ENCODE results near the gene DHRS7B. TPM values are rescaled to one million over a fixed set of nuclear protein-coding genes. Genes with fewer than 3 reads are reported as not detected.
A peak's percentile ranks its signal among the peaks of the same experiment; 100 is the strongest.

Gene DHRS7B
- total and polyA plus RNA-seq, 9 donors = 17.4 to 33.7 (median 20.2) TPM

DNA sequence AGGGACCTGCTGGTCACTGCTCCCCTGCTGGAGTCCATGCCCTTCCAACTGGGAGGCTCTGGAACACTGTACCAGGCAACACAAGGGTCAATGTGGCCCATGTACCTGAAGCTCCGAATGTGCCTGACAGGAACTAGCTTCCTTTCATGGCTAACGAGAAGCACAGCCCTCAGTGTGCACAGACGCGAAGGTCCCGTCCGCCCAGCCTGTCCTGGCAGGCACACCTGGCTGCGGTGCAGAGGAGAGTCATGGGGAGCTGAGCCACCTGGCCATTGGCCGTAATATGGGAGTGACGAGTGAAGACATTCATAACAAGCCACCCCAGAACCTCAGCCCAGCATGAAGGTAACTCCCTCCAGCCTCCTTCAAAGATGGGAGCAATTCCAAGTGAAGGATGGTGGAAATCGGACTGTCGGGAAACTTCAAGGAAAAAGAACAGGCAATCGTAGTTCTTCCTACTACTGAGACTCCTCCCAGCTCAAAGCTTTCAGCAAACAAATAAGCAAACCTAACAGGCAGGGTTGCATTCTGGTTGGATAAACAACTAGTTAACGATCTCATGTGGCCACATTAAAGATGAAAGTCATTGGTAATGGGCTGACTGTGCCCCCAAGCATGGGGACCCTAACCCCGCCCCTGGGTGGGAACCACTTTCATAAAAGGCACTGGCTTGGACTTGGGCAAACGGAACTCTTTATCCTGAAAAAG is 74.0 kb downstream of the DHRS7B start:
- no peak overlapping the region for H3K27ac ChIP-seq (ENCODE audit: low read length)
- peaks cover 34% of the 10 kb centered on the region for H3K4me1 ChIP-seq (ENCODE audit: control insufficient read depth, insufficient read depth, low read length)
- 60% methylated on average over 6 of the region's 15 CpGs for WGBS (ENCODE audit: insufficient coverage)
- H3K27me3 ChIP-seq (ENCODE audit: control insufficient read depth, insufficient read depth, low read length) = no peaks in the 10 kb centered on the region
- peaks cover 47% of the 10 kb centered on the region for H3K36me3 ChIP-seq (ENCODE audit: control insufficient read depth, insufficient read depth, low read length)
- no peak for DNase-seq
- no peaks in the 10 kb centered on the region for H3K9me3 ChIP-seq (replicated peaks; ENCODE audit: control insufficient read depth, low read depth, low read length)
- no peak overlapping the region for H3K4me3 ChIP-seq (ENCODE audit: low read length)

DNA sequence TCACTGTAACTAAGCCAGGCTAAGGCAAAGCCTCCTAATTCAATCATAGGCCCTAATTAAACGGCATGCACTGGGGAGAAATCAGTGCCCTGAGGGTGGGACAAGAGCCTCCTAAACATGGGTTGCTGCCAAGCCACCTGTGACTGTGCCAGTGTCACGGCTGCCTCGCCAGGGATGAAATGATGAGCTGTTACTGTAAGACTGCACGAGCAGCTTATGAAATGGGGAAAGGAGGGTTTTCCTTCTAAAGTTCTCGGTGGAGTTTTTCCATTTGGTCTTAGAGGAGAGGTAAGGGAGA is 74.5 kb downstream of the DHRS7B start:
- H3K9me3 ChIP-seq (replicated peaks; ENCODE audit: control insufficient read depth, low read depth, low read length) = no peaks in the 10 kb centered on the region
- peaks cover 33% of the 10 kb centered on the region for H3K4me1 ChIP-seq (ENCODE audit: control insufficient read depth, insufficient read depth, low read length)
- H3K4me3 ChIP-seq (ENCODE audit: low read length) = no peak overlapping the region
- no peak overlapping the region for H3K27ac ChIP-seq (ENCODE audit: low read length)
- H3K27me3 ChIP-seq (ENCODE audit: control insufficient read depth, insufficient read depth, low read length) = no peaks in the 10 kb centered on the region
- H3K36me3 ChIP-seq (ENCODE audit: control insufficient read depth, insufficient read depth, low read length) = peaks cover 43% of the 10 kb centered on the region
- WGBS (ENCODE audit: insufficient coverage) = 36% methylated on average over 4 of the region's 5 CpGs
- DNase-seq = no peak

DNA sequence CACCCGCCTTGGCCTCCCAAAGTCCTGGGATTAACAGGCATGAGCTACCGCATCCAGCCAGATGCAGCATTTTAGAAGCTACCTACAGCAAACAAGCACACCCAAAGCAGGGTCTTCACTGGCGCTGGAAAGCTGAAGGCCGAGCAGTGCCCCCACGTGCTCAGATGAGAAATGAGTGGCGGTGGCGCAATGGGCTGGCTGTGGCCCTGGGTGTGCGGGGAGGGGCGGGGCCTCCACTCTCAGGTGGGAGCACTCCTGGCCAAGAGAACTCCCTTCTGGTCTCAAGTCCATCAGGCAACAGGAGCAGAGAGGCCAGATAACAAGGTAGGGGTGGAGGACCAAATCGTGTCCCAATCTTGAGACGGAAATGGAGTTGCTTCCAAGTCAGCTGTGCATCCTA is 75.1 kb downstream of the DHRS7B start:
- WGBS (ENCODE audit: insufficient coverage) = 86% methylated on average over 9 of the region's 11 CpGs

DNA sequence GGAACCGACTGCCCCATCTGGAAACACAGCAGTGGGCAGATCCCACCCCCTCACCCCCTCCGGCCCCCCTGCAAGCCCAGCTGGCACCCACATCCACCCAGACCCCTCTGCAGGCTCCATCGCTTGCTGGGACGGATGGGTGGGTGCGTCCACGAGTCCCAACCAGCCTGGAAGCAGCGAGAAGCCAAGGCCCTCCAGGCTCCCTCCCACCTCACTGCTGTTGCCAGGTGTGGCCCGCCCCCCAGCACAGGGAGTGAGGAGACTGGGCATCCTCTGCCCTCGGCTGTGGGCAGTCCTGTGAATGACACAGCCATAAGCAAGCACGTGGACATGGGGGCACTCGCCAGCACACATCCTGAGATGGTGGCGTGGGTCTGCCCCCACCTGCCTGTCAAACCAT is 75.7 kb downstream of the DHRS7B start:
- 83% methylated on average over 7 of the region's 12 CpGs for whole genome bisulfite sequencing (ENCODE audit: insufficient coverage)
- H3K36me3 ChIP-seq (ENCODE audit: control insufficient read depth, insufficient read depth, low read length) = peaks cover 31% of the 10 kb centered on the region
- H3K27me3 ChIP-seq (ENCODE audit: control insufficient read depth, insufficient read depth, low read length) = no peaks in the 10 kb centered on the region
- peaks cover 30% of the 10 kb centered on the region for H3K4me1 ChIP-seq (ENCODE audit: control insufficient read depth, insufficient read depth, low read length)
- no peak overlapping the region for H3K27ac ChIP-seq (ENCODE audit: low read length)
- H3K9me3 ChIP-seq (replicated peaks; ENCODE audit: control insufficient read depth, low read depth, low read length) = no peaks in the 10 kb centered on the region
- DNase-seq = no peak
- no peak overlapping the region for H3K4me3 ChIP-seq (ENCODE audit: low read length)

More for the DNA sequence above, 75.1 kb downstream of the DHRS7B start:
- Histone ChIP-seq H3K9me3 (replicated peaks; ENCODE audit: control insufficient read depth, low read depth, low read length) (no peaks in the 10 kb centered on the region), H3K27ac (ENCODE audit: low read length) (no peak overlapping the region), H3K36me3 (ENCODE audit: control insufficient read depth, insufficient read depth, low read length) (peaks cover 37% of the 10 kb centered on the region), H3K27me3 (ENCODE audit: control insufficient read depth, insufficient read depth, low read length) (no peaks in the 10 kb centered on the region), H3K4me1 (ENCODE audit: control insufficient read depth, insufficient read depth, low read length) (peaks cover 33% of the 10 kb centered on the region), H3K4me3 (ENCODE audit: low read length) (no peak overlapping the region)
- no peak for DNase-seq

DNA sequence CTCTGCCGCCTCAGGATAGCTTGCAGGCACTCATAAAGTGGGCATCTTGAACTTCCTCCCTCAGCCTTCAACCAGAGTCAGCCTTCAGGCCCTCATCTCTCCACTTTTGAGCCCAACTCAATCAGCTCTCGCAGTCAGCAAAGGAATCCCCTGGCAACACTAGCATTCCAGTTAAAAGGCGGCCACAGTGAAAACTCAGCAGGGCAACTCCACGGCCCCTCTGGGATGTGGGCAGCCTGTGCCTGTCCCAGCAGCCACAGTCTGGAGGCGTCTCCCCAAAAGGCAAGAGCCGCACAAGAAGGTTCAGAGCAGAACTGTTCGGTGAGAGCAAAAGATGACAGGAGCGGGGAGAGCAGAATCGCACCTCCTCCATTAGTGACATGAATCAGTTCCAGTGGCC is 78.2 kb downstream of the DHRS7B start:
- Histone ChIP-seq H3K36me3 (ENCODE audit: control insufficient read depth, insufficient read depth, low read length) (peaks cover 35% of the 10 kb centered on the region), H3K27ac (ENCODE audit: low read length) (no peak overlapping the region)

DNA sequence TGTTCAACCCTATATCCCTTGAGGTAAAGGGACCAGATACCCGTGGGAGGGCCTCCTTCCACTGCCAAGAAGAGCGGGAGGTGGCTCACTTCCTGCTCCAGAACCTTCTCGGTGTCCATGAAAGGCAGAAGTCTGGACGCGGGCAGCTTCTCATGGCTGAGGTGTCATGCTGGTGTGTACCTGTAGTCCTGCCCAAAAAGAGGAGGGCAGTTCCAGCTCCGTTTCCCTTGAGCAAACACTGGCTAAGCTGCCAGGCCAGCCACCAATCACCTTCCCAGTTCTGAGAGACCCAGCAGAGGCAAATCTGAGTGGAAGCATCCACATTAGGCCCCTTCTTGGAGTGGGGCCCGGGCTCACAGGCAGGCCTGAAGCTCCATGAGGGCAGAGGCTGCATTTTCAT is 81.6 kb downstream of the DHRS7B start:
- DNase-seq = no peak
- Histone ChIP-seq H3K27me3 (ENCODE audit: control insufficient read depth, insufficient read depth, low read length) (no peaks in the 10 kb centered on the region), H3K9me3 (replicated peaks; ENCODE audit: control insufficient read depth, low read depth, low read length) (no peaks in the 10 kb centered on the region), H3K4me3 (ENCODE audit: low read length) (no peak overlapping the region), H3K27ac (ENCODE audit: low read length) (no peak overlapping the region), H3K36me3 (ENCODE audit: control insufficient read depth, insufficient read depth, low read length) (peaks cover 34% of the 10 kb centered on the region), H3K4me1 (ENCODE audit: control insufficient read depth, insufficient read depth, low read length) (peaks cover 44% of the 10 kb centered on the region)
- 58% methylated on average over 3 of the region's 7 CpGs for WGBS (ENCODE audit: insufficient coverage)

More for the DNA sequence above, 78.2 kb downstream of the DHRS7B start:
- H3K4me1 ChIP-seq (ENCODE audit: control insufficient read depth, insufficient read depth, low read length) = peaks cover 27% of the 10 kb centered on the region
- no peak overlapping the region for H3K4me3 ChIP-seq (ENCODE audit: low read length)
- WGBS (ENCODE audit: insufficient coverage) = 74% methylated on average over 7 of the region's 9 CpGs
- H3K27me3 ChIP-seq (ENCODE audit: control insufficient read depth, insufficient read depth, low read length) = no peaks in the 10 kb centered on the region
- H3K9me3 ChIP-seq (replicated peaks; ENCODE audit: control insufficient read depth, low read depth, low read length) = no peaks in the 10 kb centered on the region
- no peak for DNase-seq

DNA sequence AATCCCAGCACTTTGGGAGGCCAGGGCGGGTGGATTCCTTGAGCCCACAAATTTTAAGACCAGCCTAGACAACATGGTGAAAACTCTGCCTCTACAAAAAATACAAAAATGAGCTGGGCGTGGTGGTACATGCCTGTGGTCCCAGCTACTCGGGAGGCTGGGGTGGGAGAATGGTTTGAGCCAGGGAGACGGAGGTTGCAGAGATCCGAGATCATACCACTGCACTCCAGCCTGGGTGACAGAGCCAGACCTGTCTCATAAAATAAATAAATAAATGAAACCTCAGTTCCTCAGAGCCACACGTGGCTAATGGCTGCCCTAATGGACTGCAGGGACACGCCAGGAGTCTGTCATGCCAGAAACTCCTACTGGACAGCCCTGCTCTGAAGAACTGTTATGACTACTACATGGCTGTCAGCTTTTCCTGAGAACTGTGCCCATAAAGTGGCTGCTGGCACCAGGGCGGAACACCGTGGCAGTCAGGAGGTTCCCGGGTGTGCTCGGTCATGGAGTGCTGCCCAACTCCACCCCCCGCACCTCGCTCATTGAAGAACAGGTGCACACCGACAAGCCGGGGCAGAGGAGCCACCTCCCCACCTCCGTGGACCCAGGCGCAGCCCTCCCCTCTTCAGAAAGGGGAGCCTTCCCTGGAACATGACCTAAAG is 82.9 kb downstream of the DHRS7B start:
- H3K9me3 ChIP-seq (replicated peaks; ENCODE audit: control insufficient read depth, low read depth, low read length) = no peaks in the 10 kb centered on the region
- DNase-seq = no peak
- no peak overlapping the region for H3K4me3 ChIP-seq (ENCODE audit: low read length)
- H3K4me1 ChIP-seq (ENCODE audit: control insufficient read depth, insufficient read depth, low read length) = peaks cover 44% of the 10 kb centered on the region
- H3K36me3 ChIP-seq (ENCODE audit: control insufficient read depth, insufficient read depth, low read length) = peaks cover 33% of the 10 kb centered on the region
- H3K27ac ChIP-seq (ENCODE audit: low read length) = peak overlapping the region; percentile 29
- WGBS (ENCODE audit: insufficient coverage) = 80% methylated on average over 13 of the region's 17 CpGs
- no peaks in the 10 kb centered on the region for H3K27me3 ChIP-seq (ENCODE audit: control insufficient read depth, insufficient read depth, low read length)

DNA sequence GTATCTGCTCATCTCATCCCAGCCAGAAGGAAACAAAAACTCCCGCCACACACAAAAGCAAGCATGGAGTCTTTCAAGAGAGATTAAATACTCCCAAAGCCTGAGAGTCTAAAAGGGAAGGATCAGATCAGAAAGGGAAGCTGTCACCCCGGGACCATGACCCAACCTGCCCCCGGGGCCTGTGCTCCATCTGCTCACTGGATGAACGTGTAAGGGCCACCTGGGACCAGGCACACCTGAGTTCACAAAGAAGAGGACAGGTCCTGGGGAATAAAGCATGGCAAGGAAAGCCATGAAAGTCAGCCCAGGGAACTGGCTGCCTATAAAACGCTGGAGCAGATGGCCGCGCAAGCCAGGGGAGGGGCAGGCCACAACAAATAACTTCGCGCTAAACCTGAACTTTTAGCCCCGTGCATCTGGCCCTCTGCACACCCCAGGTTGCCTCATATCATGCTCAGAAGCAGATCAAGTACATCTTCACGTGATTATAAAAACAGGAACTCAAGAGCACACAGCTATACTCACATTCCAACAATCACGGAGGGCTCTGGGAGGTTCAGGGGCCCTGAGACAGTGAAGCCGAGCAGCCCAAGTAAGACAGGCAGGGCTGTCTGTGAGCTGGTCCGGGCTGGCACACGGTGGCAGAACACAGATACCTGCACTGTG is 83.8 kb downstream of the DHRS7B start:
- no peaks in the 10 kb centered on the region for H3K9me3 ChIP-seq (replicated peaks; ENCODE audit: control insufficient read depth, low read depth, low read length)
- 58% methylated on average over 14 of the region's 15 CpGs for WGBS (ENCODE audit: insufficient coverage)
- DNase-seq = no peak
- H3K36me3 ChIP-seq (ENCODE audit: control insufficient read depth, insufficient read depth, low read length) = peaks cover 33% of the 10 kb centered on the region
- no peak overlapping the region for H3K4me3 ChIP-seq (ENCODE audit: low read length)
- H3K4me1 ChIP-seq (ENCODE audit: control insufficient read depth, insufficient read depth, low read length) = peaks cover 47% of the 10 kb centered on the region
- H3K27ac ChIP-seq (ENCODE audit: low read length) = peak overlapping the region; percentile 15
- no peaks in the 10 kb centered on the region for H3K27me3 ChIP-seq (ENCODE audit: control insufficient read depth, insufficient read depth, low read length)

DNA sequence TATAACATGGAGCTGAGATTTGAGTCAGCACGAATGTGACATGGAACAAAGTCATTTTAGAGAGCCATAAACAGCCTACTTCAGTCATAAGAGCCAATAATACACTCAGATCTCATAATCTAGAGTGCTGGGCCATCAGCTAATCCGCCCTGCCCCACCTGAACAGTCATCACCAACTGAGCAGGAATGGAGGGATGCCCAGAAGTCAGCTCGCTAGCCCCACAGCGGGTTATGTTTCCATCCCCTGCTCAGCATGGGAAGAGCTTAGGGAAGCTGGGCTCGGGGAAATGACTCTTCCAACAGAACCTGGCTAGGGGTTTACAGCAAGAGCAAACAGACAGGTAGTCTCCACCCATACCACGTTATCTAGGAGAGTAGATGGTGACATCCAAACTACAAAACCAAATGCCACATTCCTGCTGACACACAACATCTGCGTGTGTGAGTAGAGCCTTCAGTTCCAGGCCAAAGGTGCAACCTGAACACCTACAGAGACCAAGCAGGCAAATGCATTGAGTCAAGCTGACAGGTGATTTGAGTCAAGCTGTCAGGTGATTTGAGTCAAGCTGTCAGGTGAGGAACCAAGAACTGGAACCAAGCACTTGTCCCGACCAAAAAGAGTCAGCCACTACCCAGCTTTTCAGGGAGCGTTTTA is 85.2 kb downstream of the DHRS7B start:
- no peaks in the 10 kb centered on the region for H3K27me3 ChIP-seq (ENCODE audit: control insufficient read depth, insufficient read depth, low read length)
- no peak overlapping the region for H3K27ac ChIP-seq (ENCODE audit: low read length)
- H3K36me3 ChIP-seq (ENCODE audit: control insufficient read depth, insufficient read depth, low read length) = peaks cover 38% of the 10 kb centered on the region
- WGBS (ENCODE audit: insufficient coverage) = 72% methylated on average over 4 of the region's 9 CpGs
- no peak for DNase-seq
- peaks cover 51% of the 10 kb centered on the region for H3K4me1 ChIP-seq (ENCODE audit: control insufficient read depth, insufficient read depth, low read length)
- H3K9me3 ChIP-seq (replicated peaks; ENCODE audit: control insufficient read depth, low read depth, low read length) = no peaks in the 10 kb centered on the region
- H3K4me3 ChIP-seq (ENCODE audit: low read length) = no peak overlapping the region
